Uterus (tissue), 4 donors: ENCODE data around the gene ANKRD2. TPM values are rescaled to one million over a fixed set of nuclear protein-coding genes. Genes with fewer than 3 reads are reported as not detected.

Source experiments
- DNase-seq, 2 donors: peaks; one replicate each; pipeline ENCODE4 v3.0.0-alpha.2; 2019 to 2020
- H3K27ac ChIP-seq, 2 donors: fragments of 200-600 bp; sonication (generic); 1 replicate in 1 of 2; 2 replicates in 1 of 2; pipeline ENCODE4 v1.5.1; 2016 to 2018
- H3K27me3 ChIP-seq, 2 donors: fragments of 200-600 bp; sonication (generic); one replicate each; pipeline ENCODE4 v1.5.1; 2018 to 2019; ENCODE audit warnings: control low read depth in 1 of 2
- H3K36me3 ChIP-seq, 2 donors: fragments of 200-600 bp; sonication (generic); one replicate each; pipeline ENCODE4 v1.5.1; 2019; ENCODE audit warnings: control low read depth in 1 of 2
- H3K4me1 ChIP-seq, 2 donors: fragments of 200-600 bp; sonication (generic); one replicate each; pipeline ENCODE4 v1.5.1; 2018 to 2019; ENCODE audit warnings: control low read depth in 1 of 2
- H3K4me3 ChIP-seq, 2 donors: fragments of 200-600 bp; sonication (generic); 1 replicate in 1 of 2; 2 replicates in 1 of 2; pipeline ENCODE4 v1.5.1; 2018 to 2019; ENCODE audit warnings: mild to moderate bottlenecking in 1 of 2
- H3K9me3 ChIP-seq, 2 donors: fragments of 200-600 bp; sonication (generic); one replicate each; pipeline ENCODE4 v1.5.1; 2019; ENCODE audit warnings: control low read depth in 1 of 2
- CTCF ChIP-seq, 4 experiments: fragments of 200-600 bp in 2 of 4; fragments of 450-650 bp in 2 of 4; sonication (generic) in 2 of 4; IDR thresholded peaks; one replicate each; pipeline ENCODE4 v1.5.1; 2016 to 2019; ENCODE audit warnings: antibody characterized with exemption in 4 of 4, mild to moderate bottlenecking in 2 of 4, moderate library complexity in 1 of 4
- POLR2A ChIP-seq, 2 donors: fragments of 450-650 bp; IDR thresholded peaks; one replicate each; pipeline ENCODE4 v1.6.1; 2016; ENCODE audit warnings: antibody characterized with exemption in 2 of 2, mild to moderate bottlenecking in 1 of 2, moderate library complexity in 1 of 2
- intact Hi-C: fragments of 100-400 bp; cut with DNase I; formaldehyde crosslinking; loops from one replicate; pipeline ENCODE4 v1.15.1; 2023; ENCODE audit warnings: low total_unique reads
- total RNA-seq, 4 donors: library from RNA; depleted of rRNA in 3 of 4; stranded (reverse); fragments of >200 nt in 3 of 4; gene quantifications; one replicate each; pipeline versions ENCODE4 v1.1.0 to v1.2.4, GENCODE V29; 2014 to 2023
- donor health status: DM: yes; HTN: yes; CAD: no.

Gene ANKRD2
- total RNA-seq, 4 donors from 2014 or later: 0.43 to 0.48 TPM; not detected in 2

GRCh38 chr10:97563337-97563736 is 9.2 kb upstream of the ANKRD2 start:
- Histone ChIP-seq H3K4me3 (no peak overlapping the region), H3K9me3 (no peaks in the 10 kb centered on the region), H3K27ac (no peak overlapping the region), H3K36me3 (no peaks in the 10 kb centered on the region), H3K4me1 (no peaks in the 10 kb centered on the region), H3K27me3 (no peaks in the 10 kb centered on the region)
- intact Hi-C loops: no loop called here
- no peak for DNase-seq
- TF ChIP-seq POLR2A (IDR thresholded peaks at IDR 0.05) (no peak), CTCF (IDR thresholded peaks at IDR 0.05) (no peak)

GRCh38 chr10:97564776-97565175 is 7.8 kb upstream of the ANKRD2 start:
- no peak for DNase-seq
- no peaks in the 10 kb centered on the region for H3K36me3 ChIP-seq
- H3K27ac ChIP-seq: no peak overlapping the region
- H3K9me3 ChIP-seq: no peaks in the 10 kb centered on the region
- TF ChIP-seq CTCF (IDR thresholded peaks at IDR 0.05) (no peak), POLR2A (IDR thresholded peaks at IDR 0.05) (no peak)
- no peak overlapping the region for H3K4me3 ChIP-seq
- H3K4me1 ChIP-seq: no peaks in the 10 kb centered on the region
- intact Hi-C loops: no loop called here
- no peaks in the 10 kb centered on the region for H3K27me3 ChIP-seq

GRCh38 chr10:97566336-97566996 is 6.1 kb upstream of the ANKRD2 start:
- no peak for DNase-seq
- TF ChIP-seq POLR2A (IDR thresholded peaks at IDR 0.05) (no peak), CTCF (IDR thresholded peaks at IDR 0.05) (no peak)
- intact Hi-C loops: no loop called here

GRCh38 chr10:97567891-97568290 is 4.7 kb upstream of the ANKRD2 start:
- TF ChIP-seq POLR2A (IDR thresholded peaks at IDR 0.05): no peak
- Histone ChIP-seq H3K9me3 (no peaks in the 10 kb centered on the region), H3K4me1 (no peaks in the 10 kb centered on the region), H3K36me3 (no peaks in the 10 kb centered on the region), H3K27me3 (no peaks in the 10 kb centered on the region), H3K27ac (no peak overlapping the region), H3K4me3 (no peak overlapping the region)
- intact Hi-C loops: no loop called here
- DNase-seq: no peak

More at GRCh38 chr10:97566336-97566996, 6.1 kb upstream of the ANKRD2 start:
- no peaks in the 10 kb centered on the region for H3K9me3 ChIP-seq
- H3K36me3 ChIP-seq: no peaks in the 10 kb centered on the region
- H3K27me3 ChIP-seq: no peaks in the 10 kb centered on the region
- no peak overlapping the region for H3K27ac ChIP-seq
- no peak overlapping the region for H3K4me3 ChIP-seq
- H3K4me1 ChIP-seq: no peaks in the 10 kb centered on the region

GRCh38 chr10:97570146-97570788 is 2.3 kb upstream of the ANKRD2 start:
- TF ChIP-seq CTCF (IDR thresholded peaks at IDR 0.05): no peak
- Histone ChIP-seq H3K4me1 (no peaks in the 10 kb centered on the region), H3K27me3 (no peaks in the 10 kb centered on the region), H3K27ac (no peak overlapping the region), H3K9me3 (no peaks in the 10 kb centered on the region), H3K4me3 (no peak overlapping the region), H3K36me3 (no peaks in the 10 kb centered on the region)
- DNase-seq: no peak
- intact Hi-C loops: no loop called here
